Right hindlimb (tissue), 1 donor: ENCODE measurements around the gene RNF126.

ENCODE experiments used
- DNase-seq: peaks from one replicate; pipeline ENCODE4 v3.0.0-alpha.2; 2018

Gene RNF126

GRCh38 chr19:624433-625109 is 38.4 kb downstream of the RNF126 start:
- DNase-seq, result no peak

- no peak for DNase-seq
Observed at GRCh38 chr19:623974-624373, 39.0 kb downstream of the RNF126 start.

- DNase-seq, result peak; percentile 8
Observed at GRCh38 chr19:623175-623916, 39.7 kb downstream of the RNF126 start.

GRCh38 chr19:622666-623065 is 40.3 kb downstream of the RNF126 start:
- DNase-seq, result no peak

- DNase-seq, result peak; percentile 14
Observed at GRCh38 chr19:621819-622218, 41.2 kb downstream of the RNF126 start.

- peak; percentile 11 for DNase-seq
Observed at GRCh38 chr19:621191-621590, 41.8 kb downstream of the RNF126 start.

- no peak for DNase-seq
Observed at GRCh38 chr19:620166-620862, 42.7 kb downstream of the RNF126 start.

- no peak for DNase-seq
Observed at GRCh38 chr19:619286-620002, 43.6 kb downstream of the RNF126 start.

GRCh38 chr19:618674-619285 is 44.2 kb downstream of the RNF126 start:
- DNase-seq, result peak; percentile 11

- no peak for DNase-seq
Observed at GRCh38 chr19:618247-618619, 44.8 kb downstream of the RNF126 start.

- DNase-seq, result no peak
Observed at GRCh38 chr19:617551-618246, 45.3 kb downstream of the RNF126 start.

- DNase-seq, result no peak
Observed at GRCh38 chr19:616747-617526, 46.1 kb downstream of the RNF126 start.

GRCh38 chr19:616062-616700 is 46.8 kb downstream of the RNF126 start:
- DNase-seq, result no peak

- DNase-seq, result no peak
Observed at GRCh38 chr19:615619-616018, 47.4 kb downstream of the RNF126 start.

GRCh38 chr19:613732-614567 is 49.1 kb downstream of the RNF126 start:
- no peak for DNase-seq

GRCh38 chr19:612941-613340 is 50.1 kb downstream of the RNF126 start:
- no peak for DNase-seq

GRCh38 chr19:611481-611868 is 51.5 kb downstream of the RNF126 start:
- DNase-seq, result no peak

- peak; percentile 66 for DNase-seq
Observed at GRCh38 chr19:610801-611480, 52.1 kb downstream of the RNF126 start.

GRCh38 chr19:610071-610800 is 52.8 kb downstream of the RNF126 start:
- DNase-seq, result no peak
